Osteoblast (primary cell): Measurements from ENCODE around the gene TEX38. TPM values are rescaled to one million over a fixed set of nuclear protein-coding genes. Genes with fewer than 3 reads are reported as not detected.
"Not testable (repeated sequence)": the region's sequence is repeated elsewhere in the genome, so short reads cannot be mapped to it uniquely, and the experiment has no call there.

ENCODE experiments used
- DNase-seq: peaks from one replicate; pipeline ENCODE4 v3.0.0; 2011; ENCODE audit warnings: low spot score, mixed read lengths; ENCODE audit not compliant: insufficient read length; ENCODE audit errors: missing footprints
- H2AFZ ChIP-seq: 2 replicates; pipeline ENCODE4 v1.6.0; 2011; ENCODE audit warnings: mild to moderate bottlenecking, low read length
- H3K27ac ChIP-seq: 2 replicates; pipeline ENCODE4 v1.5.1; 2011; ENCODE audit warnings: mild to moderate bottlenecking, low read depth, low read length, moderate library complexity
- H3K27me3 ChIP-seq: 2 replicates; pipeline ENCODE4 v1.6.0; 2012; ENCODE audit warnings: mild to moderate bottlenecking, control low read depth, inconsistent platforms, low read length, moderate library complexity; ENCODE audit not compliant: insufficient read depth
- H3K36me3 ChIP-seq: 2 replicates; pipeline ENCODE4 v1.5.1; 2011; ENCODE audit warnings: mild to moderate bottlenecking, low read length, control low read depth, moderate library complexity; ENCODE audit not compliant: insufficient read depth
- H3K4me1 ChIP-seq: 2 replicates; pipeline ENCODE4 v1.5.1; 2011; ENCODE audit warnings: mild to moderate bottlenecking, low read length, control low read depth, moderate library complexity; ENCODE audit not compliant: insufficient read depth
- H3K4me2 ChIP-seq: 2 replicates; pipeline ENCODE4 v1.6.0; 2011; ENCODE audit warnings: mild to moderate bottlenecking, low read length; ENCODE audit not compliant: insufficient read depth
- H3K4me3 ChIP-seq: fragments of 200-600 bp; sonication (generic); 3 replicates; pipeline ENCODE4 v1.5.1; 2012; ENCODE audit warnings: mild to moderate bottlenecking, low read length, inconsistent platforms; ENCODE audit not compliant: insufficient read depth
- H3K79me2 ChIP-seq: 2 replicates; pipeline ENCODE4 v1.6.0; 2012; ENCODE audit warnings: mild to moderate bottlenecking, low read length, control low read depth, inconsistent platforms; ENCODE audit not compliant: insufficient read depth
- H3K9me3 ChIP-seq: 2 replicates; pipeline ENCODE4 v1.5.1; 2011; ENCODE audit warnings: low read depth, low read length, control low read depth
- H4K20me1 ChIP-seq: 2 replicates; pipeline ENCODE4 v1.6.0; 2012; ENCODE audit warnings: mild to moderate bottlenecking, low read length, control low read depth; ENCODE audit not compliant: insufficient read depth
- total RNA-seq: library from RNA; depleted of rRNA; stranded (reverse); fragments of >200 nt; gene quantifications from 2 replicates; pipeline ENCODE4 v1.2.3, GENCODE V29; 2012
- TF ChIP-seq, protein P1 (sequence below): IDR thresholded peaks from 2 replicates; pipeline ENCODE4 v1.5.1; 2011; ENCODE audit warnings: mild to moderate bottlenecking, low read depth, low read length, moderate library complexity; ENCODE audit errors: extremely low read depth

The TEX38 gene
- total RNA-seq, 1 donor = not detected

DNA sequence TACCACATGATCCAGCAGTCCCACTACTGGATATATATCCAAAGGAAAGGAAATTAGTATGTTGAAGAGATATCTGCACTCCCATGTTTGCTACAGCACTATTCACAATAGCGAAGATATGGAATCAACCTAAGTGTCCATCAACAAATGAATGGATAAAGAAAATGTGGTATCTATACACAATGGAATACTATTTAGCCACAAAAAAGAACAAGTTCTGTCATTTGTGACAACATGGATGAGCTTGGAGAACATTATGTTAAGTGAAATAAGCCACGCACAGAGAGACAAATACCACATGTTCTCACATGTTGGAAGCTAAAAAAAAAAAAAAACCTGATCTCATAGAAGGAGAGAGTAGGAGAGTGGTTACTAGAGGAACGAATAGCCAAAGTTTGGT, 21.2 kb upstream of the TEX38 start:
- H3K36me3 ChIP-seq = peaks cover 39% of the 10 kb centered on the region
- no peaks in the 10 kb centered on the region for H3K9me3 ChIP-seq
- no peaks in the 10 kb centered on the region for H3K79me2 ChIP-seq
- H4K20me1 ChIP-seq = no peaks in the 10 kb centered on the region
- TF ChIP-seq, protein P1, sequence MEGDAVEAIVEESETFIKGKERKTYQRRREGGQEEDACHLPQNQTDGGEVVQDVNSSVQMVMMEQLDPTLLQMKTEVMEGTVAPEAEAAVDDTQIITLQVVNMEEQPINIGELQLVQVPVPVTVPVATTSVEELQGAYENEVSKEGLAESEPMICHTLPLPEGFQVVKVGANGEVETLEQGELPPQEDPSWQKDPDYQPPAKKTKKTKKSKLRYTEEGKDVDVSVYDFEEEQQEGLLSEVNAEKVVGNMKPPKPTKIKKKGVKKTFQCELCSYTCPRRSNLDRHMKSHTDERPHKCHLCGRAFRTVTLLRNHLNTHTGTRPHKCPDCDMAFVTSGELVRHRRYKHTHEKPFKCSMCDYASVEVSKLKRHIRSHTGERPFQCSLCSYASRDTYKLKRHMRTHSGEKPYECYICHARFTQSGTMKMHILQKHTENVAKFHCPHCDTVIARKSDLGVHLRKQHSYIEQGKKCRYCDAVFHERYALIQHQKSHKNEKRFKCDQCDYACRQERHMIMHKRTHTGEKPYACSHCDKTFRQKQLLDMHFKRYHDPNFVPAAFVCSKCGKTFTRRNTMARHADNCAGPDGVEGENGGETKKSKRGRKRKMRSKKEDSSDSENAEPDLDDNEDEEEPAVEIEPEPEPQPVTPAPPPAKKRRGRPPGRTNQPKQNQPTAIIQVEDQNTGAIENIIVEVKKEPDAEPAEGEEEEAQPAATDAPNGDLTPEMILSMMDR = no peak
- no peak overlapping the region for H3K4me3 ChIP-seq
- no peaks in the 10 kb centered on the region for H3K27me3 ChIP-seq
- H2AFZ ChIP-seq = no peak overlapping the region
- no peak overlapping the region for H3K27ac ChIP-seq
- no peak for DNase-seq
- H3K4me2 ChIP-seq = no peak overlapping the region
- peaks cover 7% of the 10 kb centered on the region for H3K4me1 ChIP-seq

DNA sequence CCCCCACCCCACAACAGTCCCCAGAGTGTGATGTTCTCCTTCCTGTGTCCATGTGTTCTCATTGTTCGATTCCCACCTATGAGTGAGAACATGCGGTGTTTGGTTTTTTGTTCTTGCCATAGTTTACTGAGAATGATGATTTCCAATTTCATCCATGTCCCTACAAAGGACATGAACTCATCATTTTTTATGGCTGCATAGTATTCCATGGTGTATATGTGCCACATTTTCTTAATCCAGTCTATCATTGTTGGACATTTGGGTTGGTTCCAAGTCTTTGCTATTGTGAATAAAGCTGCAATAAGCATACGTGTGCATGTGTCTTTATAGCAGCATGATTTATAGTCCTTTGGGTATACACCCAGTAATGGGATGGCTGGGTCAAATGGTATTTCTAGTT, 20.5 kb upstream of the TEX38 start:
- not testable (repeated sequence) for H4K20me1 ChIP-seq, H3K79me2 ChIP-seq, H3K27ac ChIP-seq, DNase-seq, H3K9me3 ChIP-seq, H3K4me3 ChIP-seq, H3K27me3 ChIP-seq, H2AFZ ChIP-seq, H3K4me2 ChIP-seq, H3K4me1 ChIP-seq
- peaks cover 39% of the 10 kb centered on the region for H3K36me3 ChIP-seq

DNA sequence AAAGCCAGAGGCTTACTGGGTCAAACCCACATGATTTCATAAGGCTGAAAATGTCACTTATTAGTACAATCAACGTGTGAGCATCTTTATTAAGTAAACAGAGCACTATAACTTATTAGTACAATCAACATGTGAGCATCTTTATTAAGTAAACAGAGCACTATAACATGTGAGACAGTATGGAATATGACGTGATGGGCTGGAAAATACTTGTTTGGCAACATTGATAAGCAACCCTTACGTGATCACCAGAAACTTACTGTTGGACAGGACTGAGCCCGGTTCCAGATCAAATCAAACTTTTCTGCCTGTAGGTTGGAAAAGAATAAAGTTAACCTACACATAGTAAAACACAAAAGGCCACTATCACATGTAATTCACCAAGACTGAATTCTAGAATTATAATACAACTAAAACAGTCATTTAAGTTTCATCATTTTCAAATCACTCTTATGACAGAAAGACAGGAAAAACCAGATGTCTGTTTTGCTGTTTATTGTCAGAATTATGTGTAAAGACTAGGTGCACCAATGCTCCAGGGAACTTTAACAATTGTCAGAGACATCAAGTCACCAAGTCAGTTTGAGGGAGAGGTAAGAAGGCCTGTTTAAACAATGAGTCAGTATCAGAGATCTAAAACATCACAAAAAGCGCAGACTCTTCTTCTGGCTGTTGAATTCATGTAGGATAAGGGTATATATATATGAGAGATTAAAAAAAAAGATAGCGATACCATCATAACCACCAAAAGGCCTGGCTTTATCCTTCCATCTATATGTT, 19.1 kb upstream of the TEX38 start:
- Histone ChIP-seq H3K4me1 (no peaks in the 10 kb centered on the region), H3K79me2 (no peaks in the 10 kb centered on the region), H3K4me3 (no peak overlapping the region), H3K9me3 (no peaks in the 10 kb centered on the region), H3K4me2 (no peak overlapping the region), H2AFZ (no peak overlapping the region), H3K27me3 (no peaks in the 10 kb centered on the region), H3K27ac (no peak overlapping the region), H3K36me3 (peaks cover 44% of the 10 kb centered on the region), H4K20me1 (no peaks in the 10 kb centered on the region)
- TF ChIP-seq, protein P1 = no peak
- no peak for DNase-seq

DNA sequence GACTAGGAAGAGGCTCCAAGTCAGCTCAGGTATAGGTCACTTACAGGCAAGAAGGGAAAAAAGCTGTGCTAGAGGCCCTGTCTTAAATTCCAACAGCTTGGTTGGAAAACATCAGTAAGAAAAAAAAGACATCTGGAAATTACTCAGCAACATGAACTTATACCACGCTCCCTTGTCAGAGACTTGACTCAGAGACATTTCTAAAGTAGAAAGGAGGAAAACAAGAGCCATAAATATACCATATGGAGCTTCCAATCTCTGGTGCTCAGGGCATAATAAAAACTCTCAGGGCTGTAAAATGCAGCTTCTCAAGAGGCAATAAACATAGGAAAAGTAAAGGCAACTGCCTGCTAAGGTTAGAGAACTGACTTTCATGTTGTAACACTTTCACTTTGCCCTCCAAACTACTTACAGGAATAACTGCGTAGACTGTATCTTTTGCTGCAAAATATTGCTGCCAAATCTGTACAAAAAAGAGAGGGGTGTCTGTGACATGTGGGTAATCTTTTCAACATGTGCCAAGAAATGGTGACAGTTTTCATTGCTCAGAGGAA, 18.2 kb upstream of the TEX38 start:
- Histone ChIP-seq H3K36me3 (peaks cover 51% of the 10 kb centered on the region), H3K79me2 (no peaks in the 10 kb centered on the region), H2AFZ (no peak overlapping the region), H3K4me1 (no peaks in the 10 kb centered on the region), H3K4me2 (no peak overlapping the region), H3K27ac (no peak overlapping the region), H3K4me3 (no peak overlapping the region), H3K9me3 (no peaks in the 10 kb centered on the region), H4K20me1 (no peaks in the 10 kb centered on the region), H3K27me3 (no peaks in the 10 kb centered on the region)
- TF ChIP-seq, protein P1 = no peak
- DNase-seq = no peak
